NCI-H345 (cell line): ENCODE measurements around the gene DEFB108B.
A peak's percentile ranks its signal among the peaks of the same experiment; 100 is the strongest.
"Not testable (repeated sequence)": the region's sequence is repeated elsewhere in the genome, so short reads cannot be mapped to it uniquely, and the experiment has no call there.

Source experiments
- DNase-seq: peaks from one replicate; lab custom pipeline; 2025; lab: John Stamatoyannopoulos, UW

The DEFB108B gene, protein sequence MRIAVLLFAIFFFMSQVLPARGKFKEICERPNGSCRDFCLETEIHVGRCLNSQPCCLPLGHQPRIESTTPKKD

DNA sequence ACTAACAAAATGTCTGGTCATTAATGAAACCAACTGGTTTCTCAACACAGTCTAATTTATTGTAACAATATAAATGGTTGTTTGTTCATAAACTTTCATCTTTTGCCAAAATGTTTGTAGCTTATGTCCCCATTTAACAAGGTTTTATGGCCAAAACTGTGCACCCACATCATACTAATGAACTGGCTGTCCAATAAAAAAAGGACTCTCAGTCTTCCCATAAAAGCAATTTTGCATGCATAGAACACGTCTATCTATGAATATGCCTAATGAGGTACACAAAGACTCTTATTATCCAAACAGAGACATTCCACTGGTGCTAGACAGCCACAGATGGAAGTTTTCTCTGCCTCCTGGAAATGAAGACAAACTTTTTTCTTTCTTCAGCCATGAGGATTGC lies at the start of gene DEFB108B:
DEFB108B (plus strand) TSS at position 390 of the 400 bp plus-strand sequence; CDS start at position 390, 0 bp downstream.
- not testable (repeated sequence) for DNase-seq

DNA sequence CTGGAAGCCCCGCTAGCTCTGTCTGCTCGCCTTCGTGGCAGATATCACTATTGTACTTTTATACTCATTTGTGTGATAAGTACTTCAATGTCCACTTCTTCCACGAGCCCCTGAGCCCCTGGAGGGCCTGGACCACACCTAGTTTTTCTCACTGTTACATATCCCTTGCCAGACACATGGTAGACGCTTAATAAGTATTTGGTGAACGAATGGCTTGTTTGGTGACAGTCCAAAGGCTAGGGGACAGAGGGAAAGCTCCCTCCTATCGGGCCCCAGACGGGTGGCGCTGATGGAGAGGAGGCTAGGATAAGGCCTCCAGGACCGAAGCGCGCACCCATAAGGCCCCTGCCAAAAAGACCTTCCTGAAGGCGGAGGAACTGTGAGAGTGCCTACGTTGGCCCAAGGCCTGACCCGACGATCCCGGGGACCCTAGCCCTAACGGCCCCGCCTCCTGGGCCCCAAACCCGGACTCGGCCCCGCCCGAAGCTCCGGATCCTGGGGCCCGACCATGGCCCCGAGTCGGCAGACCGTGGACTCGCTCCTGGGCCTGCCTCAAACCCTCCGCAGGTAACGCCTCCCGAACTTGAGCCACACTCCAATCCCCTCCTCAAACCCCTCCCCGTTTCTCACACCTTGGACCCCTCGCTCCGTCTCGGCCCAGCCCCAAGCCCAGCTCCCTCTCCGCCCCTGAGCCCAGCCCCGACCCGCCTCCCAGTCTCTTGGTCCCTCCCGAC lies 46.7 kb upstream of the DEFB108B start:
- DNase-seq: peak; percentile 95

DNA sequence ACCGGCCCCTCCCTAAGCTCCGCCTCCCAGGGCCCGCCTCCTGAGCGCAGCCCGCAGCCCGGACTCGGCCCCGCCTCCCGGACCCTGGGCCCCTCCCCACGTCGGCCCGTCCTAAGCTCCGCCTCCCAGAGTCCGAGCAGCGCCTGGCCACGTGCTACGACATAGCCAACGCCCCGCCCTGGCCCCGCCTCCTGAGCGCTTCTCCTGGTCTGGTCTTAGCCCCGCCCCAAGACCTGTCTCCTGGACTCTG lies 46.2 kb upstream of the DEFB108B start:
- DNase-seq: not testable (repeated sequence)

DNA sequence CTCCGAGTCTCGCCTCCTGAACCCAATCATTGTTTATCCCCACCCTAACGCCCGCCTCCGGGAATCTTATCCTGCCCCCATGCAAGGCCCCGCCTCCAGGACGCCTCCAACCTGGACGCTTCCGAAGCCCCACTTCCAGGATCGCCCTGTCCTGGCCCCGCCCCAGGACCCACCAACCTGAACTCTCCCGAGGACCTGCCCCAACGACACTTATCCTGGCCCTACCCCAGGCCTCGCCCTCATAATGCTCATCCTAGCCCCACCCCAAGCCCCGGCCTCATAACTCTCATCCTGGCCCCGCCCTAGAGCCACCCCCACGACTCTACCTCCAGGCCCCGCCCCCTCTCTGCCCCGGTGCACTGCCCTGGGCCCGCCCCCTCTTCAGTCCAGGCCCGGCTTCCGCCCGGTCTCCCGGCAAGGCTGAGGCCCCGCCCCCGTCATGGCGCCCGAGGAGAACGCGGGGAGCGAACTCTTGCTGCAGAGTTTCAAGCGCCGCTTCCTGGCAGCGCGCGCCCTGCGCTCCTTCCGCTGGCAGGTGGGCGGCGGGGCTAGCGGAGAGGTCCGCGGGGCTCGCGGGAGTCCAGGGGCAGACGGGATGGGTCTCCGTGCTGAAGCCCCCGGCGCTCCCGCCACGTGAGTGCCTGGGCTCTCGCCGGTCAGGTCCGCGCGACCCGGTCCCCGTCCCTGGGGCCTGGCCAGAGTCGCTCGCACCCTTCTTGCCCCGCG lies 45.7 kb upstream of the DEFB108B start:
- DNase-seq: peak; percentile 99

DNA sequence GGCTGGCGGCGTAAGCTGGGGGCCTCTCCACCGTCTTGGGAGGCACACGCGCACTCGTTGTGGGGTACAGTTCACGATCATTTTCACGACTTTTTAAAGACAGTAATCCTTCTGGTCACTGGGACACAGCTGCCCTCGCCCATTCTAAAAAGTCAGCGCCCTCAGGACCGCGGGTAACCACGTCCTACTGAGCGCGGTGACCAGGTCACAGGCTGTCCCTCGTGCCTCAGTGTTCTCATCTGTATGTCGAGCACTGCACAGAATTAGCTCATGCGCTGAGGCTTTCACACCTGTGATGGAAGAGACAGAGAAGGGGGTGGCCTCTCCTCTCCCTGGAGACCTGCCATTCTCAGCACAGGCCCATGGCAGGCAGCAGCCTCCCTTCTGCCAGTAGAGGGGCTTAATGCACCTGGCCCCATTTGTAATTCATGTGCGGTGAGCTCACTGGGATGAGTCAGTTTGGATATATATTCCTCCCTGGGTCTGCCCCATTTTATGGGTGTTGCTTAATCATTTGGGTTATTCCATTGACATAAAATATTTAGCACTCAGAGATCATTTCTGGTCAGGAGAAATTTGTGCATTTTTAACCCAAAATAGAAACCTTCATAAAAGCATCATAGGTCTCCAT lies 45.1 kb upstream of the DEFB108B start:
- peak; percentile 44 for DNase-seq

DNA sequence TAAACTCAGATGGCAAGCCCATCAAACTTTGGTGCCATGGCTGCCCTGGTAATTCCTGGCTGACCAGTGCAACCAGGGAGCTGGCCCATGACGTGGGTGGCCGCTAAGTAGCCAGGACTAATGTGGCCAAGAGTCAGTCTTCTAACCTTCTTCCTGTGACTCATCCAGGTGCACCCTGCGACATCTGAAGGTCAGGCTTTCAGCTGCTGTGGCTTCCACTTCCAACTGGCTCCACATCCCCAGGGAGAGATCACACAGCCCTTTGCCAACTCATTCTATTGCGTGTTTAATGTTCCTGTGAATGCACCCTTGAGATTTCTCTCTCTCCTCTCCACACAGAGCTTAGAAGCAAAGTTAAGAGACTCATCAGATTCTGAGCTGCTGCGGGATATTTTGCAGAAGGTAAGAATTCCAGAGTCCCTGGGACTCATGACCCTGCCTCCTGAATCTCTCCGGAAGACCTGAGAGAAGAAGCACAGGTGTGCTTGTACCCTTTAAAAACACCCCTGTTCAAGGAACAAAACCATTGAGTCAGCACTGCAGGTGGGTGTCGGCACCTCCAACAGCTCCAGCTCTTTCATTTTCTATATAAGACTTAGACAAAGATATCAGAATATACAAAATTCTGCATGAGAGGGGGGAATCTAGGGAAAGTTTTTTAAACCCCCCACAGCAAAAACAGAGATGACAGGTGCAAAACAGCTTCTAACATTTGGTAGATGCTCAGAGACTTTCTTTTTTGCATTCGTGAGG lies 43.4 kb upstream of the DEFB108B start:
- not testable (repeated sequence) for DNase-seq

DNA sequence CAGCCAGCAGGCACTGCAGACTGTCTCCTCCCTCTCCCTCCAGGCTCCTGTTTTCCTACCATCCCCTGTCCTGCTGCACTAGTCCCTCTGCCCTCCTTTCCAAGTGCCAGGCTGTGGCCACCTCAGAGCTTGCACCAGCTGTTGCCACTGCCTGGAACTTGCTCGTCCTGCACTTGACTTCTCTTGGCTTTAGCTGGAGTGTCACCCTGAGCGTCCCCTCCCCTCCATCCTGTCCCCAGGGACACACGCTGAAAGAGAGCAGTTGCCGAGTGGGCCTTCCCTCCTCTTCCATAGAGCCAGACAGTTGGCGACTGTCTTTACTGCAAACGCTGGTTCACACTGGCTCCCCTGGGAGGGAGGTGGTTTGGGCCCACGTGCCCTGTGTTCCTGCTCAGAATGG lies 41.9 kb upstream of the DEFB108B start:
- DNase-seq: not testable (repeated sequence)

DNA sequence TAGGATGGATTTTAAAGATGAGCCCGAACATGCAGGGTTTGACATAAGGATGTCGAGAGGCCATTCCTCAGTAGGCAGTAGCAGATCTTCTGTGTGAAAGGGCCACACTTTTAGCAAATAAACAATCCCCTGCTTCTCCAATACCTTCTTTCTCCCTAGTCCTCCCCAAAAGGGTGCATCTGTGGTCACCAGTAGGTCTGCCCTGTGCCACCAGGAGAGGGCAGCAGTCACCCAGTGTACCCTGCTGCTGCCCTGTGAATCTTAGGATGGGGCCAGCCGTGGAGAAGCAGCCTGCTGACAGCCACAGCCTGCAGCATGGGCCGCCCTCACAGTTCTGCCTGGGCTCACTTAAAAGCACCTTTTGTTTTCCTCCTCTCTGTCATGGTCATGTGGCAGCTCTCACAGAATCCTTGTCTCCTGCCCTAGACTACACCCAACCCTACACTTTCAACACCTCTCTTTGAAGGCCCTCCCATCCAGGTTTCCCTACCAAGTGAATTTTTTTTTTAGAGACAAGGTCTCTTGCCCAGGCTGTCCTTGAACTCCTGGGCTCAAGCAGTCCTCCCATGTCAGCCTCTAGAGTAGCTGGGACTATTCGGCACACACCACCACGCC lies 40.3 kb upstream of the DEFB108B start:
- peak; percentile 39 for DNase-seq

DNA sequence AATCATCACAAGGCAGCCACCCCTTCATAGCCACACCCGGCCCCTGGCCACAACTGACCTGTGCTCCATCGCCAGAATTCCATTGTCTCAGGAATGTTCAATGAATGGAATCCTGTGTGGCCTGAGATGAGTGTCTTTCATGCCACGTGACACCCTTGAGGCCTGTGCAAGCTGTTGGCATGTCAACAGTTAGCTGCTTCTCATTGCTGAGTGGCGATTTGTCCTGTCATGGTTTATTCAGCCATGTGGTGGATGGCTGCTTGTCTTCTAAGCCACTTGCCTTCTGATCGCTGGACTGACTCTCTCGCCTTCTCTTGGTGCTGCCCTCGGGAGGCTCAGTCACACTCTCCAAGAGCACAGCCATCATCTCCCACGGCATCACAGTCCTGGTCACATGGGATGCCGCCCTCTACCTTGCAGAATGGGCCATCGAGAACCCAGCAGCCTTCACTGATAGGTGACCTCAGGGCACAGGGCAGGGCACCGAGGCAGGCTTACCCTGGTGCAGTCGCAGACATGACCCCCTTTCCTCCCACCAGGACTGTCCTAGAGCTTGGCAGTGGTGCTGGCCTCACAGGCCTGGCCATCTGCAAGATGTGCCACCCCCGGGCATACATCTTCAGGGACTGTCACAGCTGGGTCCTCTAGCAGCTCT lies 38.5 kb upstream of the DEFB108B start:
- not testable (repeated sequence) for DNase-seq

DNA sequence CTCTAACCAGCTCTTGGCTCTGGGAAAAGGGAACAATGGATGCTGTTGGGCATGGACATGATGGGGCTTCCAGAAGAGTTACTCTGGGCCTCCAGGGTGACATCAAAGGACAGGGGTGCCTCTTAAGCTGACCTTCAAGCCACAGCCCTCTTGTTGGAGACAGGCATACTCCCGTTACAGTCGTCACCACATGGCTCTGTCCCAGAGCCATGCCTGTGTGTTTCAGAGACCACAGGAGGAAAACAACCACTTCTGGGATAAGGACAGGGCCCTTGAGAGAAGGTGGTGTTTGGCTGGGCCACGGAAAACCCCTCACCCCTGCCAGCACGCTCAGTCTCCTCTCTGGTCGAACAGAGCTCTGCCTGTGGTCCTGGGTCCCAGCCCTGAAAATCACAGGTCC lies 37.8 kb upstream of the DEFB108B start:
- DNase-seq: not testable (repeated sequence)

DNA sequence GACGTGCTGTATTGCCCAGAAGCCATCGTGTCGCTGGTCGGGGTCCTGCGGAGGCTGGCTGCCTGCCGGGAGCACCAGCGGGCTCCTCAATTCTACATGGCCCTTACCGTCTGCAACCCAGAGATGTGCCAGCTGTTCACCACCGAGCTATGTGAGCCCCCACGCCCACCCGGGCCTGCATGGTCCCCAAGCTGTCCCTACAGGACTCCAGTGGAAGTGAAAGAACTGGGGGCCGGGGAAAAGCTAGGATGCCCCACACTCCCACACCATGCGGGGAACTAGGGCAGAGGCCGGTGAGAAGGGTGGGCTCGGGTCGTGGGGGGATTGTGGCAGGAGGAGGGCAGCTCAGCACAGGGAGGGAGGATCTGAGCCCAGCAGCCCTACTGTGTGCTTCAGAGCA lies 37.0 kb upstream of the DEFB108B start:
- DNase-seq: not testable (repeated sequence)

DNA sequence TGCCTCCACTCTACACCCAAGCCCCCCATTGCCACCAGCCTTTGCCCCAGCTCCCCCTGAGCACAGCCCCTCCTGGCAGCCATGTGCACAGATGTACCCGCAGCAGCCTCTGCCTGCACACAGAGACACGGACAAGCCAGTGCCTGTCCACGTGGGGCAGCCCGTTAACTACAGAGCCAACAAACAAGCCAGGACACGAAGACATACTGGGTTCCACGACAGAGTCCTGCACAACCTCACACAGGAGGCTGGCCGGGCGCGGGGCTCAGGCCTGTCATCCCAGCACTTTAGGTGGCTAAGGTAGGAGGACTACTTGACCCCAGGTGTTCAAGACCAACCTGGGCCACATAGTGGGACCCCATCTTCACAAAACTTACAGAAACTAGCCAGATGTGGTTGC lies 36.2 kb upstream of the DEFB108B start:
- not testable (repeated sequence) for DNase-seq

DNA sequence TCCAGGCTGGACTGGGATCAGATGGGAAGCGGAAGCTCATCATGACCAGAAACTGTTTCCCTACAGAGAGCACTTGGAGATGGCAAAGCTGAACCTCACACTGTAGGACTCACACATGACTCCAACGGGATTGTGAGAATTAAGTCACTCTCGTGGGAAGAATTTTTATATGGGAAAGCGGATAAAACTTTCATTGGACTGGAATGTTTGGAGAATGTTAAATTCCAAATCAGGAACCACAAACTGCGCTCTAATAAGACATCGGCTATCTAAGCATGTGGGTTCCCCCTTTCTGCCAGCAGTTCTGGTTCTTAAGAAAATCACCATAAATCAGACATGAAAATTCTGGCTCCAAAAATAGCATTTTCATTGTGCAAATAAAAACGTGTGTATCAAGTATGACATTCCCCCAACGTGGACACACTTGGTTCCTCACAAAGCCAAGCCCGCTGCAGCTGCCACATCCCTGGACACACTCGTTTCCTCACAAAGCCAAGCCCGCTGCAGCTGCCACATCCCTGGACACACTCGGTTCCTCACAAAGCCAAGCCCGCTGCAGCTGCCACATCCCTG lies 33.4 kb upstream of the DEFB108B start:
- not testable (repeated sequence) for DNase-seq

DNA sequence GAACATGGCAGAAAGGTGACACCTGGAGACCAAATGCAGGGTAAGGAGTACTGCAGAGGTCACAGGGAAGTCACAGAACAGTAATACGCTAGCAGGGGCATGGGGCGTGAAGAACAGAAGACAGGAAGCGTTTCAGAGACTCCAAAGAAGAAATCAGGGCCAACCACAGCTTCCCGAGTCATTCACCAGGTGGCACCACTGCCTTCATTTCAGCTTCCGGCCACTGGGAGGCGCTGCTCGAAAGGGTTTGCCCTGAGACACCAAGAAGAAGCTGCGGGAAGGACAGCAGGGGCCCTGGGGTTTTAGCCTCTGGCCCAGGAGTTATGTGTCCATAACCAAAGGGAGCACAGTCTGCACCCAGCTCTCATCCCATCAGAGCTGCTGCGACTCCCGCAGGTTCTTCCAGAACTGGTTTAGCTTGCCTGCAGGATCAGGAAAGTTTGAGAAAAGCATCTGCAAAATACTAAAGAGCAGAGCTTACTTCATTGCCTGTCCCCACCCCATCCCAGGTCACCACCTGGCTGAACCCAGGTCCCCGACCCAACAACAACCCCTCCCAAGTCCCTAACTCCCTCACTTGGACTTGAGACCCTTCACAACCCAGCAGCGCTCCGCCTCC lies 32.6 kb upstream of the DEFB108B start:
- peak; percentile 73 for DNase-seq

DNA sequence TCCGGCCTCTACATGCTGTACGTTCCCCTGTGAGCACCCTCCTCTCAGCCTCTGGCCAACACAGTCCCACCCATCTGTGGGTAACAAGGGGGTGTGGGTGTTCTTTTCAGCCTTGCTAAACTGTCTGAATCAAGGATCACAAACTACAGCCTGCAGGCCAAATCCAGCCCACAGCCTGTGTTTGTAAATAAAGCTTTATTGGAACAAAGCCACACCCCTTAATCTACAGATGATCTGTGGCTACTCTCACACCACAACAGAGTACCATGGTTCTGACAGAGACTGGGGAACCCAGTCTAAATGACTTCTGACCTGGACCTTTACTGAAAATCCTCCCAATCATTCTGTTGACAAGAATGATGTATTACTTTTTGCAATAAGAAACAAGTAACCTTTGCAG lies 32.0 kb upstream of the DEFB108B start:
- DNase-seq: not testable (repeated sequence)

DNA sequence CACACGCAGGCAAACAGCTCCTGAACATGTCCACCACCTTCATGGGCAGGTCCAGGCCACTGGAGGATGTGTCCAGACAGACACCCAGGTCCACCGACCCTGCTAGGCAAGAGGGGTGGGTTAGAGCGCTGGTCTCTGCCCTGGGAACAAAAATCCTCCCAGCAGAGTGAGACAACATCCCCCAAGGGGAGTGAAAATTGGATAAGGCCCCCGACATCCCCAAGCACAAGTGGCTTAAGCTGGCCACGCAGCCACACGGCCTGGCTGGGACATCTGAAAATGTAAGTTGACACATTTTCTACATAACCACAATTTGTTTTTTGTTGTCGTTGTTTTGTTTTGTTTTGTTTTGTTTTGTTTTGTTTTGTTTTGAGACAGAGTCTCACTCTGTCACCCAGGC lies 30.1 kb upstream of the DEFB108B start:
- not testable (repeated sequence) for DNase-seq

DNA sequence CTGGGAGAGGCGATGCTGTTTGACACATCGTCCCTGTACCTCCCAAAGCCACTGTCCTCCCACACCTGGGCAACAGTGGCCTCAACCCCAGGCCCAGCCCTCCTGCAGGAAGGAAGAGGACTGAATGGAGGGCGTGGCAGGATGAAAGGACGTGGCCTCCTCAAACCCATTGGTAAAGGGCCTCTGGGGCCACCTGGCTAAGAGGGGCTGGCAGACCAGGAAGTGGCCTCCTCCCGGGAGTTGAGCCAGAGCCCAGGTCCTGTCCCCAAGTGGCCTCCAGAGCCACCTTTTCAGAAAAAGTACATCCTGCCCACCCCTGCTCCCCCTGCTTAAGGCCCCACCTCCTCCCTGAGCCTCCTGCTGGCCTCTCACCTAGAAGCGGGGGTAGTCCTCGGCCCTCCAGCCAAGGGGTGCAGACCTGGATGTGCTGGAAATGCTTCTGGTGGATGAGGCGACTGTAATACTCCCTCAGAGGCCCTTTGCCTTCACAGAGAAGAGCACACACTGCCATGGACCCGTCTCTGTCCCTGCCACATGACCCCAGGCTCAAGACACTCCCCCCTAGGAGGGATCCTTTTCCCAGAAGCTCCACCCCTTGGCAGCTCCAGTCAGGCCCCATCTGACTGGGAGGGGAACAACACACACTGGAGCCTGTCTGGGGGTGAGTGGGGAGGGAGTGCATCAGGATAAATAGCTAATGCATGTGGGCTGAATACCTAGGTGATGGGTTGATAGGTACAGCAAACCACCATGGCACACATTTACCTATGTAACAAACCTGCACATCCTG lies 28.6 kb upstream of the DEFB108B start:
- DNase-seq: not testable (repeated sequence)

DNA sequence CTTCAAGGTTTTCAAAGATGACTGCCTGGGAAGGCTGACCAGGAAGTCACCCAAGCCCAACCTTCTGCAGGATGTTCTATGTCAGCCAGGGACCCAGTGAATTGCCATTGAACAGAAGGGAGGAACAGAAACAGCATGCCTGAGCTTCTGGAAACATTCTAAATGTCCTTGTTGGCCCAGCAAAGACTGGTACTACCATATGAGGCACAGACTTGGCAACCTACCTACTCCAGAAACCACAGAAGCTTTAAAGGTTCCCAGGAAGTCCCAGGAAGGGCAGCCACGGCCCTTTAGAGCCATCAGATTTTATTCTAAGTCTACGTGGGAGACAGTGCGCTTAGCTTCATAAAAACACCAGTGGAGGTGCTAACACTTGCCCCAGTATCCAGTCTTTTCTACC lies 20.5 kb upstream of the DEFB108B start:
- not testable (repeated sequence) for DNase-seq

DNA sequence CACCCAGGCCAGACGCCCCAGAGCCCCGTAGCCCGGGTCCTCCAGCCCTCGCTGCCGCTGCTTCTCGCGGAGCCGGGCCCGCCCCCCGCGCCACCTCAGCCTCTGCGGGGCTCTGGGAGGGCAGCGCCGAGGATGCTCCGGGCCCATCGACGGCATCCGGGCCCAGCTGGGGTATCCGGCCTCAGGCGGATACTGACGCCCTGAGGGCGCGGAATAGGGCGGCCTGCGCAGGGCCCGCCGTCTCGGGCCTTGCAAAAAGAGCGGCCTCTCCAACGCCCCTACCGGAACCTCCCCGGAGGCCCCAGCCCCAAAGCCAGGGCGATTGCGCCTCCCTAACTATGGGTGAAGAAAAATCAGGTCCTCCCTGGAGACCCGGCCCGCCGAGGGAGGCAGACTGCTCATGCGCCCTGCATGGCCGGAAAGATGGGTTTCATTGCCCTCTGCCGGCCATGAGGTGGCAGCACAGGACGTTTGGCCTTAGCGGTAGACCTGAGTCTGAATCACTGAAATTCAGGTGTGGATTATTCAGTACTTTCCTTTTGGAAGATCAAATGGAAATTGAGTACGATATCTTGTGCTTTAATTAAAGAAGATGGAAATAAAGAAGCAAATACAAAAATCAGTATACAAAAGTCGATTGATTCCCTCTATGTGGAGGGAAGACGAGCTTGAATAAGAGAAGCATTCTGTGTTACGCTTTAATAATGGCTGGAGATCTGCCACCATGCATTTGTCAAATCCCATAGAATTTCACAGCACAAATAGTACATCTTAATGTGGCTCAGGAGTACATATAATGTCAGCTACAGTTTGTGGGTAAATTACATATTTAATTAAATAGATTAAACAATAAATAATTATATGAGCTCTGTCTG lies 19.3 kb upstream of the DEFB108B start:
- DNase-seq: peak; percentile 77
